GM23338 (cell line): ENCODE data around the gene CRTC1. TPM values are rescaled to one million over a fixed set of nuclear protein-coding genes. Genes with fewer than 3 reads are reported as not detected.

Source experiments
- ATAC-seq: fragments of 200-7000 bp; cut with Tn5 transposase; 3 replicates; pipeline ENCODE4 v1.9.1; 2020
- DNase-seq: peaks from one replicate; pipeline ENCODE4 v3.0.0-alpha.2; 2015; ENCODE audit warnings: low spot score
- H2AFZ ChIP-seq: fragments of 200-600 bp; sonication (generic); 2 replicates; pipeline ENCODE4 v1.8.0; 2016; ENCODE audit warnings: antibody characterized with exemption, mild to moderate bottlenecking, moderate library complexity
- H3F3A ChIP-seq: fragments of 200-600 bp; sonication (generic); replicated peaks from 2 replicates; pipeline ENCODE4 v1.8.0; 2017; ENCODE audit warnings: antibody characterized with exemption, mixed run types, low read depth
- H3K27ac ChIP-seq: fragments of 200-600 bp; sonication (generic); 2 replicates; pipeline ENCODE4 v1.6.1; 2016; ENCODE audit warnings: low read depth
- H3K27me3 ChIP-seq: fragments of 200-600 bp; sonication (generic); 2 replicates; pipeline ENCODE4 v1.8.0; 2016; ENCODE audit warnings: mild to moderate bottlenecking, mixed run types, moderate library complexity; ENCODE audit not compliant: insufficient read depth
- H3K36me3 ChIP-seq: fragments of 200-600 bp; sonication (generic); 2 replicates; pipeline ENCODE4 v1.8.0; 2016; ENCODE audit warnings: mild to moderate bottlenecking; ENCODE audit not compliant: insufficient read depth
- H3K4me1 ChIP-seq: fragments of 200-600 bp; sonication (generic); 2 replicates; pipeline ENCODE4 v1.8.0; 2016; ENCODE audit warnings: mild to moderate bottlenecking, moderate library complexity; ENCODE audit not compliant: insufficient read depth
- H3K4me2 ChIP-seq: fragments of 200-600 bp; sonication (generic); 2 replicates; pipeline ENCODE4 v1.7.1; 2017; ENCODE audit warnings: mixed run types
- H3K4me3 ChIP-seq: fragments of 200-600 bp; sonication (generic); 2 replicates; pipeline ENCODE4 v1.6.1; 2016; ENCODE audit warnings: mixed run types
- H3K79me2 ChIP-seq: fragments of 200-600 bp; sonication (generic); replicated peaks from 2 replicates; pipeline ENCODE4 v1.8.0; 2017; ENCODE audit warnings: mild to moderate bottlenecking; ENCODE audit not compliant: insufficient read depth
- H3K9me2 ChIP-seq: fragments of 200-600 bp; sonication (generic); 2 replicates; pipeline ENCODE4 v1.8.0; 2017; ENCODE audit not compliant: insufficient read depth
- H4K20me1 ChIP-seq: fragments of 200-600 bp; sonication (generic); replicated peaks from 2 replicates; pipeline ENCODE4 v1.8.0; 2017; ENCODE audit warnings: mild to moderate bottlenecking; ENCODE audit not compliant: insufficient read depth
- H3K27ac Mint-ChIP-seq: 2 replicates; pipeline ENCODE4 v1.8.0; 2020; ENCODE audit warnings: inconsistent platforms, mild to moderate bottlenecking, moderate library complexity, mixed read lengths
- H3K27me3 Mint-ChIP-seq: 3 replicates; pipeline ENCODE4 v1.8.0; 2022; ENCODE audit warnings: low read depth, mild to moderate bottlenecking, moderate library complexity, mixed read lengths, inconsistent platforms; ENCODE audit not compliant: insufficient read depth, poor library complexity
- H3K36me3 Mint-ChIP-seq: 3 replicates; pipeline ENCODE4 v1.8.0; 2021; ENCODE audit warnings: low read depth, mild to moderate bottlenecking, inconsistent platforms, moderate library complexity, mixed read lengths
- H3K4me1 Mint-ChIP-seq: 3 replicates; pipeline ENCODE4 v1.8.0; 2020; ENCODE audit warnings: mild to moderate bottlenecking, inconsistent platforms, mixed read lengths
- H3K4me3 Mint-ChIP-seq: 3 replicates; pipeline ENCODE4 v1.8.0; 2021; ENCODE audit warnings: moderate library complexity, mild to moderate bottlenecking, inconsistent platforms, mixed read lengths
- H3K9me3 Mint-ChIP-seq: 3 replicates; pipeline ENCODE4 v1.8.0; 2020; ENCODE audit warnings: moderate library complexity, mild to moderate bottlenecking, inconsistent platforms, mixed read lengths
- CREB1 ChIP-seq: fragments of 250-450 bp; sonication (Bioruptor Pico); IDR thresholded peaks from 2 replicates; pipeline ENCODE4 v1.5.0; 2020; ENCODE audit warnings: low read depth, mild to moderate bottlenecking, moderate library complexity
- CTCF ChIP-seq, 2 experiments: fragments of 200-600 bp in 1 of 2; sonication (generic) in 1 of 2; conservative IDR thresholded peaks; 2 replicates each; pipeline versions ENCODE4 v1.5.1 to v1.6.1; 2016 to 2017; ENCODE audit warnings: antibody characterized with exemption in 2 of 2, low read depth in 2 of 2, mild to moderate bottlenecking in 2 of 2, moderate library complexity in 1 of 2
- ETS1 ChIP-seq: IDR thresholded peaks from 2 replicates; pipeline ENCODE4 v1.6.1; 2016; ENCODE audit warnings: antibody characterized with exemption
- EZH2phosphoT487 ChIP-seq: fragments of 200-600 bp; sonication (generic); IDR thresholded peaks from one replicate; pipeline ENCODE4 v1.8.1; 2018; ENCODE audit warnings: antibody characterized with exemption; ENCODE audit not compliant: unreplicated experiment
- JUNB ChIP-seq: IDR thresholded peaks from one replicate; pipeline ENCODE4 v1.6.1; 2016; ENCODE audit warnings: antibody characterized with exemption; ENCODE audit not compliant: unreplicated experiment
- NANOG ChIP-seq: IDR thresholded peaks from 2 replicates; pipeline ENCODE4 v1.6.1; 2016; ENCODE audit warnings: antibody characterized with exemption, borderline replicate concordance
- POLR2AphosphoS5 ChIP-seq: IDR thresholded peaks from 2 replicates; pipeline ENCODE4 v1.6.1; 2016; ENCODE audit warnings: antibody characterized with exemption, low read depth
- ZNF114 ChIP-seq: fragments of 250-450 bp; sonication (Bioruptor Pico); IDR thresholded peaks from 2 replicates; pipeline ENCODE4 v1.5.0; 2020; ENCODE audit warnings: mild to moderate bottlenecking, moderate library complexity
- ZNF331 ChIP-seq: fragments of 250-450 bp; sonication (Bioruptor Pico); IDR thresholded peaks from 2 replicates; pipeline ENCODE4 v1.5.0; 2020; ENCODE audit warnings: low read depth, mild to moderate bottlenecking, moderate library complexity
- polyA plus RNA-seq: library from polyadenylated mRNA; unstranded; fragments of >200 nt; fragmentation: Nextera tagmentation; extraction: Ambion mirVana; gene quantifications from 2 replicates; pipeline ENCODE4 v1.2.1, GENCODE V29; 2016
- total RNA-seq: library from RNA; depleted of rRNA; stranded (reverse); fragments of >200 nt; shearing (Covaris generic); gene quantifications from 2 replicates; pipeline ENCODE4 v1.2.3, GENCODE V29; 2014
- TF ChIP-seq, protein P1 (sequence below): IDR thresholded peaks from one replicate; pipeline ENCODE4 v1.6.1; 2018; ENCODE audit warnings: antibody characterized with exemption; ENCODE audit not compliant: unreplicated experiment

Gene CRTC1
- total and polyA plus RNA-seq, 2 experiments from 2014 or later, result 5.4 to 8.4 TPM

- TF ChIP-seq POLR2AphosphoS5 (no peak), ZNF331 (CRISPR knock-in tag) (no peak), ZNF114 (no peak), ETS1 (no peak), CTCF (conservative IDR thresholded peaks at IDR 0.05; ENCODE audit: low read depth in 2 of 2) (no peak), EZH2phosphoT487 (no peak), JUNB (no peak), NANOG (no peak), CREB1 (no peak)
- TF ChIP-seq, protein P1, sequence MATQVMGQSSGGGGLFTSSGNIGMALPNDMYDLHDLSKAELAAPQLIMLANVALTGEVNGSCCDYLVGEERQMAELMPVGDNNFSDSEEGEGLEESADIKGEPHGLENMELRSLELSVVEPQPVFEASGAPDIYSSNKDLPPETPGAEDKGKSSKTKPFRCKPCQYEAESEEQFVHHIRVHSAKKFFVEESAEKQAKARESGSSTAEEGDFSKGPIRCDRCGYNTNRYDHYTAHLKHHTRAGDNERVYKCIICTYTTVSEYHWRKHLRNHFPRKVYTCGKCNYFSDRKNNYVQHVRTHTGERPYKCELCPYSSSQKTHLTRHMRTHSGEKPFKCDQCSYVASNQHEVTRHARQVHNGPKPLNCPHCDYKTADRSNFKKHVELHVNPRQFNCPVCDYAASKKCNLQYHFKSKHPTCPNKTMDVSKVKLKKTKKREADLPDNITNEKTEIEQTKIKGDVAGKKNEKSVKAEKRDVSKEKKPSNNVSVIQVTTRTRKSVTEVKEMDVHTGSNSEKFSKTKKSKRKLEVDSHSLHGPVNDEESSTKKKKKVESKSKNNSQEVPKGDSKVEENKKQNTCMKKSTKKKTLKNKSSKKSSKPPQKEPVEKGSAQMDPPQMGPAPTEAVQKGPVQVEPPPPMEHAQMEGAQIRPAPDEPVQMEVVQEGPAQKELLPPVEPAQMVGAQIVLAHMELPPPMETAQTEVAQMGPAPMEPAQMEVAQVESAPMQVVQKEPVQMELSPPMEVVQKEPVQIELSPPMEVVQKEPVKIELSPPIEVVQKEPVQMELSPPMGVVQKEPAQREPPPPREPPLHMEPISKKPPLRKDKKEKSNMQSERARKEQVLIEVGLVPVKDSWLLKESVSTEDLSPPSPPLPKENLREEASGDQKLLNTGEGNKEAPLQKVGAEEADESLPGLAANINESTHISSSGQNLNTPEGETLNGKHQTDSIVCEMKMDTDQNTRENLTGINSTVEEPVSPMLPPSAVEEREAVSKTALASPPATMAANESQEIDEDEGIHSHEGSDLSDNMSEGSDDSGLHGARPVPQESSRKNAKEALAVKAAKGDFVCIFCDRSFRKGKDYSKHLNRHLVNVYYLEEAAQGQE, result no peak
- H3K9me3 Mint-ChIP-seq, result no peaks in the 10 kb centered on the region
- no peaks in the 10 kb centered on the region for H3K36me3 ChIP-seq
- DNase-seq (no peak), ATAC-seq (peak; percentile 54)
- peaks cover 9% of the 10 kb centered on the region for H3K27me3 Mint-ChIP-seq
- H3K4me3 ChIP-seq, result no peak overlapping the region
- no peaks in the 10 kb centered on the region for H3K27me3 ChIP-seq
- H3K4me1 Mint-ChIP-seq, result peaks cover 7% of the 10 kb centered on the region
- no peaks in the 10 kb centered on the region; the same call in 2 of the 3 replicates for H3K36me3 Mint-ChIP-seq
- H3F3A ChIP-seq, result no peaks in the 10 kb centered on the region
- no peaks in the 10 kb centered on the region for H3K9me2 ChIP-seq
- H3K27ac ChIP-seq, result no peak overlapping the region
- H4K20me1 ChIP-seq, result no peaks in the 10 kb centered on the region; the same call in 1 of the 2 replicates
- no peak overlapping the region for H2AFZ ChIP-seq
- no peak overlapping the region; the same call in 2 of the 3 replicates for H3K4me3 Mint-ChIP-seq
- no peaks in the 10 kb centered on the region for H3K4me1 ChIP-seq
- peak overlapping the region; percentile 48; the same call in 1 of the 2 replicates for H3K27ac Mint-ChIP-seq
- no peaks in the 10 kb centered on the region for H3K79me2 ChIP-seq
- H3K4me2 ChIP-seq, result no peak overlapping the region
Observed at GRCh38 chr19:18730885-18731513, 47.5 kb downstream of the CRTC1 start.
